ENCODE measurements around the gene EVX2. TPM values are rescaled to one million over a fixed set of nuclear protein-coding genes. Genes with fewer than 3 reads are reported as not detected.
A peak's percentile ranks its signal among the peaks of the same experiment; 100 is the strongest.

EVX2 gene
- total RNA-seq, 1 experiment from 2014 or later = not detected

DNA sequence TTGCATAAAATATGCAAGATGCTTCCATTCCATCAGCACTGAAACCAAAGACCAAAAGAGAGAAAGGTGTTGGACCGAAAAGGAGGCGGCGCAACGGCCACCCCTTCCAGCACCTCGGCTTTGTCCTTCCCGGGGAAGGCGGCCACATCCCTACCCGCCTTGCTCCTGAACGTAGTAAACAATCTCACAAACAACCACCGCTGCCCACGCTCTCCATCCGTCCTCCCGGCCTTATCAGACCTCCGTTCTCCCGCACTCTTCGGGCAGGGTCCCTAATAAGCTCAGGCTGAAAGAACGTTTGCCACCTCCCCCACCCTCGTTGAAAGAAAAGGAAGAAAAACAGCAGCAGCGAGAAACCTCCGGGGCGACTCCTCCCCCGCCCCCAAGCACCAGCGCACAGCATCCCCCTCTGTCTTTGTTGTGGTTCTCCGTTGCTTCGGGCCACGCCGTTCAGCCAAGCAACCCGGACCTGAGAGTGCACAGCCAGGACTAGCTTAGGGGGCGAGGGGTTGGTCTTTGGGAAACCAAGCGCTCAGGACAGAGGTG, 4.4 kb downstream of the EVX2 start (continued):
- TF ChIP-seq TCF7 (CRISPR knock-in tag; IDR thresholded peaks at IDR 0.05; ENCODE audit: low read depth) (no peak), ZNF317 (CRISPR knock-in tag; IDR thresholded peaks at IDR 0.05; ENCODE audit: borderline replicate concordance, low read depth) (no peak)
- TF ChIP-seq, protein P1, sequence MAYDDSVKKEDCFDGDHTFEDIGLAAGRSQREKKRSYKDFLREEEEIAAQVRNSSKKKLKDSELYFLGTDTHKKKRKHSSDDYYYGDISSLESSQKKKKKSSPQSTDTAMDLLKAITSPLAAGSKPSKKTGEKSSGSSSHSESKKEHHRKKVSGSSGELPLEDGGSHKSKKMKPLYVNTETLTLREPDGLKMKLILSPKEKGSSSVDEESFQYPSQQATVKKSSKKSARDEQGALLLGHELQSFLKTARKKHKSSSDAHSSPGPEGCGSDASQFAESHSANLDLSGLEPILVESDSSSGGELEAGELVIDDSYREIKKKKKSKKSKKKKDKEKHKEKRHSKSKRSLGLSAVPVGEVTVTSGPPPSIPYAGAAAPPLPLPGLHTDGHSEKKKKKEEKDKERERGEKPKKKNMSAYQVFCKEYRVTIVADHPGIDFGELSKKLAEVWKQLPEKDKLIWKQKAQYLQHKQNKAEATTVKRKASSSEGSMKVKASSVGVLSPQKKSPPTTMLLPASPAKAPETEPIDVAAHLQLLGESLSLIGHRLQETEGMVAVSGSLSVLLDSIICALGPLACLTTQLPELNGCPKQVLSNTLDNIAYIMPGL (CRISPR knock-in tag; IDR thresholded peaks at IDR 0.05) = no peak; the same call in 1 of the 2 replicates
- TF ChIP-seq, protein P2, sequence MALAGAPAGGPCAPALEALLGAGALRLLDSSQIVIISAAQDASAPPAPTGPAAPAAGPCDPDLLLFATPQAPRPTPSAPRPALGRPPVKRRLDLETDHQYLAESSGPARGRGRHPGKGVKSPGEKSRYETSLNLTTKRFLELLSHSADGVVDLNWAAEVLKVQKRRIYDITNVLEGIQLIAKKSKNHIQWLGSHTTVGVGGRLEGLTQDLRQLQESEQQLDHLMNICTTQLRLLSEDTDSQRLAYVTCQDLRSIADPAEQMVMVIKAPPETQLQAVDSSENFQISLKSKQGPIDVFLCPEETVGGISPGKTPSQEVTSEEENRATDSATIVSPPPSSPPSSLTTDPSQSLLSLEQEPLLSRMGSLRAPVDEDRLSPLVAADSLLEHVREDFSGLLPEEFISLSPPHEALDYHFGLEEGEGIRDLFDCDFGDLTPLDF (CRISPR knock-in tag; IDR thresholded peaks at IDR 0.05) = no peak

DNA sequence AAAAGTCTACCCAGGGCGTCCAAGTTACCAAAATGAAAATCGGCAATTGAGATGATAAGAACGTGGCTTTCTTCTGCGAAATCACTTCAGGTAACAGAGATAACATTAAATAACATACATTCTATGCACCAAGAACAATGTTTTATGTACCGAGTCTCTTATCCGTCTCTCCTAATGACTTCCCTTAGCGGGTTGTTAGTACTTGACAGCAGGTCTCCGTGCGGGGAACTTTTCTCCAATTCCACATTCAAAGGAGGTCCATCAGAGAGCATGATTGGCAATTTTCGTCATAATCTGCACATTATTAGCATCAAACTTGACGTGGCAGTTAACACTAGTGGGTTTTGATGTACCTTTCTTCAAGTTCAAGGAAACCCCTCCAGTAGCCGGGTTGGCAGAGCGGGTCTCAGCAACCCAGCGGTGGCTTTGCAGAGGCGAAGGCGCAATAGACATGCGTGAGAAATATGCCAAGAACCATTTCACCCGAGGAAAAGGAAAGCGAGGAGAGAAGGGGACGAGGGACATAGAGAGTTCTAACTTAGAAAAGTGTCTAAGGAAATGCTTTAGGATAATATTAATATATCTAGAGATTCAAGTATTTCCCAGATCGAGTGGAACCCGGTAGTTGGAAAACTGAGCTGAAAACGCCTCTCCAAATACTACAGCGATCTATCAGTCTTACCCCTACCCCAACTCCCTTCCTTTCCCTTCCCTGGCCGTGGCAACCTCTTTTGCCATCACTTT, 5.0 kb downstream of the EVX2 start:
- TF ChIP-seq OVOL2 (CRISPR knock-in tag; IDR thresholded peaks at IDR 0.05; ENCODE audit: borderline replicate concordance) (no peak), CREB1 (CRISPR knock-in tag; IDR thresholded peaks at IDR 0.05) (no peak), FOXK1 (CRISPR knock-in tag; IDR thresholded peaks at IDR 0.05) (no peak), SOX15 (CRISPR knock-in tag; IDR thresholded peaks at IDR 0.05) (no peak), CBFB (CRISPR knock-in tag; IDR thresholded peaks at IDR 0.05; ENCODE audit: low read depth) (no peak)
- TF ChIP-seq, protein P3, sequence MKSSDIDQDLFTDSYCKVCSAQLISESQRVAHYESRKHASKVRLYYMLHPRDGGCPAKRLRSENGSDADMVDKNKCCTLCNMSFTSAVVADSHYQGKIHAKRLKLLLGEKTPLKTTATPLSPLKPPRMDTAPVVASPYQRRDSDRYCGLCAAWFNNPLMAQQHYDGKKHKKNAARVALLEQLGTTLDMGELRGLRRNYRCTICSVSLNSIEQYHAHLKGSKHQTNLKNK (CRISPR knock-in tag; IDR thresholded peaks at IDR 0.05) = no peak
- TF ChIP-seq, protein P4, sequence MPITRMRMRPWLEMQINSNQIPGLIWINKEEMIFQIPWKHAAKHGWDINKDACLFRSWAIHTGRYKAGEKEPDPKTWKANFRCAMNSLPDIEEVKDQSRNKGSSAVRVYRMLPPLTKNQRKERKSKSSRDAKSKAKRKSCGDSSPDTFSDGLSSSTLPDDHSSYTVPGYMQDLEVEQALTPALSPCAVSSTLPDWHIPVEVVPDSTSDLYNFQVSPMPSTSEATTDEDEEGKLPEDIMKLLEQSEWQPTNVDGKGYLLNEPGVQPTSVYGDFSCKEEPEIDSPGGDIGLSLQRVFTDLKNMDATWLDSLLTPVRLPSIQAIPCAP (CRISPR knock-in tag; IDR thresholded peaks at IDR 0.05) = no peak
- peaks cover 40% of the 10 kb centered on the region for H3K4me1 Mint-ChIP-seq
- H3K27ac Mint-ChIP-seq = no peak overlapping the region
- H3K4me3 Mint-ChIP-seq = peak overlapping the region; percentile 81
- H3K27me3 Mint-ChIP-seq (ENCODE audit: low read depth) = peaks cover 98% of the 10 kb centered on the region
- H3K9me3 Mint-ChIP-seq = no peaks in the 10 kb centered on the region
- DNase-seq (ENCODE audit: low spot score) (no peak), ATAC-seq (no peak)
- ChIA-PET CTCF (interaction anchor here (0.7 to 4.6 kb wide), 14 partner anchors 7 to 1048 kb away, joined by 3 to 56 read pairs (median 4); partner anchors contain the start of genes HOXD13 and LNPK), POLR2A (interaction anchor here (0.7 kb wide), 1 partner anchor 28 kb away, joined by 3 read pairs; no protein-coding TSS in a partner anchor)
- H3K36me3 Mint-ChIP-seq = peaks cover 3% of the 10 kb centered on the region; the same call in 1 of the 2 replicates

DNA sequence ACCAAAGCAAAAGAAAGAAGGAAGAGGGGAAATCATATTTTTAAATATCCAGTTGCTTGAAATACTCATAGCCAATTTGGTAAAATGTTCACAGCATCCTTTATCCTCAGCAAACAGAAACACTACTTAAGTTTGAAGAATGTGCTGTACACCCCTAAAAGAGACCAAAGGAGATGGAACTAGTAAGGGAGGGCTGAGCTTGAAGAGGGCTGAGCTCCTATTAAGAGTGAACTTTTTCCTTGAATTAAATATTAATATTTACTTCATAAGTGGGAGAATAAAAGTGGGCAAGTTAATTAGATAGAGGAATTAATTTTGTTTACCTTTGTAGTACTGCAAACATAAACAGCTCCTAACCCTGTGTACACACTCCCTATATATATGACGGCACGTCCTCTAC, 7.0 kb downstream of the EVX2 start:
- Mint-ChIP-seq H3K4me1 (peaks cover 33% of the 10 kb centered on the region), H3K27me3 (ENCODE audit: low read depth) (peaks cover 98% of the 10 kb centered on the region), H3K9me3 (no peaks in the 10 kb centered on the region), H3K36me3 (peaks cover 3% of the 10 kb centered on the region; the same call in 1 of the 2 replicates), H3K4me3 (no peak overlapping the region), H3K27ac (no peak overlapping the region)
- no peak for DNase-seq (ENCODE audit: low spot score)
- ChIA-PET POLR2A (no interaction called here), CTCF (no interaction called here)
- no peak for ATAC-seq
- TF ChIP-seq NFATC4 (CRISPR knock-in tag; IDR thresholded peaks at IDR 0.05) (no peak), FOXK1 (CRISPR knock-in tag; IDR thresholded peaks at IDR 0.05) (no peak), SOX15 (CRISPR knock-in tag; IDR thresholded peaks at IDR 0.05) (no peak), ATF1 (CRISPR knock-in tag; IDR thresholded peaks at IDR 0.05) (no peak), ZNF219 (CRISPR knock-in tag; IDR thresholded peaks at IDR 0.05; ENCODE audit: borderline replicate concordance) (no peak), ZBTB21 (CRISPR knock-in tag; IDR thresholded peaks at IDR 0.05; ENCODE audit: borderline replicate concordance) (no peak), GRHL2 (CRISPR knock-in tag; IDR thresholded peaks at IDR 0.05; ENCODE audit: insufficient replicate concordance, severe bottlenecking) (no peak), SP1 (CRISPR knock-in tag; conservative IDR thresholded peaks at IDR 0.05) (no peak), SMAD4 (CRISPR knock-in tag; IDR thresholded peaks at IDR 0.05) (no peak)
- TF ChIP-seq, protein P5, sequence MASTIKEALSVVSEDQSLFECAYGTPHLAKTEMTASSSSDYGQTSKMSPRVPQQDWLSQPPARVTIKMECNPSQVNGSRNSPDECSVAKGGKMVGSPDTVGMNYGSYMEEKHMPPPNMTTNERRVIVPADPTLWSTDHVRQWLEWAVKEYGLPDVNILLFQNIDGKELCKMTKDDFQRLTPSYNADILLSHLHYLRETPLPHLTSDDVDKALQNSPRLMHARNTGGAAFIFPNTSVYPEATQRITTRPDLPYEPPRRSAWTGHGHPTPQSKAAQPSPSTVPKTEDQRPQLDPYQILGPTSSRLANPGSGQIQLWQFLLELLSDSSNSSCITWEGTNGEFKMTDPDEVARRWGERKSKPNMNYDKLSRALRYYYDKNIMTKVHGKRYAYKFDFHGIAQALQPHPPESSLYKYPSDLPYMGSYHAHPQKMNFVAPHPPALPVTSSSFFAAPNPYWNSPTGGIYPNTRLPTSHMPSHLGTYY (CRISPR knock-in tag; IDR thresholded peaks at IDR 0.05) = no peak
- TF ChIP-seq, protein P6, sequence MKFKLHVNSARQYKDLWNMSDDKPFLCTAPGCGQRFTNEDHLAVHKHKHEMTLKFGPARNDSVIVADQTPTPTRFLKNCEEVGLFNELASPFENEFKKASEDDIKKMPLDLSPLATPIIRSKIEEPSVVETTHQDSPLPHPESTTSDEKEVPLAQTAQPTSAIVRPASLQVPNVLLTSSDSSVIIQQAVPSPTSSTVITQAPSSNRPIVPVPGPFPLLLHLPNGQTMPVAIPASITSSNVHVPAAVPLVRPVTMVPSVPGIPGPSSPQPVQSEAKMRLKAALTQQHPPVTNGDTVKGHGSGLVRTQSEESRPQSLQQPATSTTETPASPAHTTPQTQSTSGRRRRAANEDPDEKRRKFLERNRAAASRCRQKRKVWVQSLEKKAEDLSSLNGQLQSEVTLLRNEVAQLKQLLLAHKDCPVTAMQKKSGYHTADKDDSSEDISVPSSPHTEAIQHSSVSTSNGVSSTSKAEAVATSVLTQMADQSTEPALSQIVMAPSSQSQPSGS (CRISPR knock-in tag; IDR thresholded peaks at IDR 0.05; ENCODE audit: borderline replicate concordance, low read depth) = no peak
- TF ChIP-seq, protein P4 (CRISPR knock-in tag; IDR thresholded peaks at IDR 0.05) = no peak
- TF ChIP-seq, protein P7, sequence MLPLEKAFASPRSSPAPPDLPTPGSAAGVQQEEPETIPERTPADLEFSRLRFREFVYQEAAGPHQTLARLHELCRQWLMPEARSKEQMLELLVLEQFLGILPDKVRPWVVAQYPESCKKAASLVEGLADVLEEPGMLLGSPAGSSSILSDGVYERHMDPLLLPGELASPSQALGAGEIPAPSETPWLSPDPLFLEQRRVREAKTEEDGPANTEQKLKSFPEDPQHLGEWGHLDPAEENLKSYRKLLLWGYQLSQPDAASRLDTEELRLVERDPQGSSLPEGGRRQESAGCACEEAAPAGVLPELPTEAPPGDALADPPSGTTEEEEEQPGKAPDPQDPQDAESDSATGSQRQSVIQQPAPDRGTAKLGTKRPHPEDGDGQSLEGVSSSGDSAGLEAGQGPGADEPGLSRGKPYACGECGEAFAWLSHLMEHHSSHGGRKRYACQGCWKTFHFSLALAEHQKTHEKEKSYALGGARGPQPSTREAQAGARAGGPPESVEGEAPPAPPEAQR (CRISPR knock-in tag; IDR thresholded peaks at IDR 0.05) = no peak
- TF ChIP-seq, protein P3 (CRISPR knock-in tag; IDR thresholded peaks at IDR 0.05) = no peak

Measured in WTC11 (cell line).